Effector memory CD4-positive, alpha-beta T cell (primary cell): ENCODE data around the gene VN1R5.
"Not testable (repeated sequence)": the region's sequence is repeated elsewhere in the genome, so short reads cannot be mapped to it uniquely, and the experiment has no call there.

Source experiments
- DNase-seq, 3 donors: peaks; one replicate each; pipeline ENCODE4 v3.0.0-alpha.2; 2020
- H3K27ac ChIP-seq: 2 replicates; pipeline ENCODE4 v1.7.0; 2013; ENCODE audit warnings: mild to moderate bottlenecking, low read length, moderate library complexity; ENCODE audit not compliant: insufficient read depth, poor library complexity, severe bottlenecking
- H3K27me3 ChIP-seq: replicated peaks from 2 replicates; pipeline ENCODE4 v1.7.0; 2013; ENCODE audit warnings: mild to moderate bottlenecking, low read length; ENCODE audit not compliant: insufficient read depth, control insufficient read depth, poor library complexity, severe bottlenecking
- H3K36me3 ChIP-seq: 2 replicates; pipeline ENCODE4 v1.7.0; 2013; ENCODE audit warnings: mild to moderate bottlenecking, low read length, moderate library complexity; ENCODE audit not compliant: control insufficient read depth, insufficient read depth
- H3K4me1 ChIP-seq: 2 replicates; pipeline ENCODE4 v1.7.0; 2013; ENCODE audit warnings: low read length, mild to moderate bottlenecking; ENCODE audit not compliant: control insufficient read depth, insufficient read depth, poor library complexity, severe bottlenecking
- H3K4me3 ChIP-seq: 2 replicates; pipeline ENCODE4 v1.7.0; 2013; ENCODE audit warnings: low read length, low read depth, mild to moderate bottlenecking; ENCODE audit not compliant: insufficient read depth, poor library complexity, severe bottlenecking
- H3K9me3 ChIP-seq: 2 replicates; pipeline ENCODE4 v1.7.0; 2013; ENCODE audit warnings: mild to moderate bottlenecking, low read length, moderate library complexity; ENCODE audit not compliant: control insufficient read depth
- total RNA-seq, 3 donors: gene quantifications; one replicate each; lab custom pipeline; 2026; lab: John Stamatoyannopoulos, UW

VN1R5 gene
- total RNA-seq, result 0 reads per million in 3 donors

DNA sequence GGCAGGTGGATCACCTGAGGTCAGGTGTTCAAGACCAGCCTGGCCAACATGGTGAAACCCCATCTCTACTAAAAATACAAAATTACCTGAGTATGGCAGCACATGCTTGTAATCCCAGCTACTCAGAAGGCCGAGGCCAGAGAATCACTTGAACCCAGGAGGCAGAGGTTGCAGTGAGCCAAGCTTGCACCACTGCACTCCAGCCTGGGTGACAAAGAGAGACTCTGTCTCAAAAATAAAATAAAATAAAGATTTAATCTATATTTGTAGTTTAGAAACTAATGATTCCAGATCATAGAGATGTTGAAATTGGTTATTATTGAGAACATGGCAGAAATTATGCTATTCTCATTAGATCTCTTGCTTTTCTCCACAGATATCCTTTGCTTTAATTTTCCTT lies at the start of gene VN1R5:
Gene VN1R5 (plus strand): TSS at position 301 of the 400 bp plus-strand sequence.
- H3K27me3 ChIP-seq, H3K9me3 ChIP-seq, H3K4me1 ChIP-seq, H3K27ac ChIP-seq, DNase-seq, H3K4me3 ChIP-seq, H3K36me3 ChIP-seq: not testable (repeated sequence)

DNA sequence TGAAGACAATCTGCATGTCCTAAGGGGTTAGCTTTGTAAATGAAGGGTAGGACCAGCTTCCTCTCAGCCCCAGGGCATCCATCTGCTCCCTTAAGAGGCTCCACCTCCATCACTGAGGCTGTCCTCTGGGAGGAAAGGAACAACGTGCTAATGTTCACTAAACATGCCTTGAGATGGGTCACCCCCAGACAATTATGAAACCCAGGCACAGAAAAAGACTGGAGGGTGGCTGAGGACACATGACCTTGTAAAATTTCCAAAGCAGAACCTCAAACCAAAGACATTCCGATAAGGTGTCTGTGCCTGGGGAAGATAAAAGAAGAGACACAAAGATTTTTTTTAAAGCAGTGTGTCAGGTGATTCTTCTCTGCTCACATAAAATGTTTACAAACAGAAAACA lies 46.5 kb upstream of the VN1R5 start:
- H3K4me3 ChIP-seq, result peak overlapping the region; percentile 78
- H3K27me3 ChIP-seq, result no peaks in the 10 kb centered on the region
- H3K36me3 ChIP-seq, result peaks cover 7% of the 10 kb centered on the region
- no peaks in the 10 kb centered on the region for H3K9me3 ChIP-seq
- no peak for DNase-seq
- H3K27ac ChIP-seq, result no peak overlapping the region
- H3K4me1 ChIP-seq, result peaks cover 19% of the 10 kb centered on the region

DNA sequence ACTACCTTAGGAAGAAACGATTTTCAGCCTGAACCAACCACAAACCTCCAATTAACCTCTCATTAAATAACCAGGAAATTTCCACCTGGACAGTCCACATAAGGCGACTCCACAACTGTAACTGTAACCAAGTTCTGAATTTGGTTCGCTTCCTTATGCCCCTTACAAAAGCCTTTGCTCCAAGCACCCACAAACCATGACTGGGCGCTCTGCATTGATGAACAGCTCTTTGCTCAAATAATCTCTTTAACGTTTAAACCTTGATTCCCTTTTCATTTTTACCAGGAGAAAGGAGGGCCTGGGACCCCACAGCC lies 45.9 kb upstream of the VN1R5 start:
- no peak for DNase-seq
- Histone ChIP-seq H3K27me3 (no peaks in the 10 kb centered on the region), H3K9me3 (no peaks in the 10 kb centered on the region), H3K4me1 (peaks cover 19% of the 10 kb centered on the region), H3K27ac (peak overlapping the region; percentile 77), H3K4me3 (peak overlapping the region; percentile 78), H3K36me3 (peaks cover 7% of the 10 kb centered on the region)

DNA sequence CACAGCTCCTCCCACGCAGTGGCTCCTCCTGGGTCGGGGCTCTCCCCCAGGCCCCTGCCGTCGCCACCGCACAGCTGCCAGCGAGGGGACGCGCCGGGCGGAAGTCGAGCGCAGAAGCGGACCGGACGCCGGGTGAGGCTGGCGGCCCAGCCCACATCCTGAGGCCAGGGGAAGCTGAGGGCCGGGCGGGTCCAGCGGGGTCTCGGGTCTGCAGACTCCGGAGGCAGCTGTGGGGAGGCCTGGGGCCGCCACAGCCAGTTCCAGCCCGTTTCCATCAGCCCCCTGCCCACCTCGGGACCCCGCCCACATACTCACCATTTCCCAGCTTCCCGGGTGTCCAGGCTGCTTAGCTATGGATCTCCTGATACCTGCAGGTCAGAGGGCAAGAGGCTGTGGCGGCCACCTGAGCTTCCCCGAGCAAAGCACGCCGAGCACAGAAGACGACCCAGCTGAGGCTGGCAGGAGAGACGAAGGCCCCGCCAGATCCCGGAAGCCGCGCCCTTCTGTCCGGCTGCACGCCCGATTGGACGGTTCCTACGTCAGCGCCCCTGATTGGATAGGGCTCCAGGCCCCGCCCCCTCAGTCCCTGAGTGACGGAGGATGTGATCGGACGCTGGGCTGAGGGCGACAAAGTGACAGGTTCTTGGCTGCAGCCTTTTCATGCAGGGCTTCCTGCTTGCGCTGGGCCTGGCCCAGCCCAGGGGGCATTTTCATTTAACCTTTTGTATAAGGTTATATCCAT lies 45.3 kb upstream of the VN1R5 start:
- DNase-seq, result peak; percentile 88 to 93 (median 90)
- H3K4me3 ChIP-seq, result peak overlapping the region; percentile 78
- H3K9me3 ChIP-seq, result no peaks in the 10 kb centered on the region
- peaks cover 19% of the 10 kb centered on the region for H3K4me1 ChIP-seq
- no peaks in the 10 kb centered on the region for H3K27me3 ChIP-seq
- H3K36me3 ChIP-seq, result peaks cover 7% of the 10 kb centered on the region
- H3K27ac ChIP-seq, result peak overlapping the region; percentile 77

DNA sequence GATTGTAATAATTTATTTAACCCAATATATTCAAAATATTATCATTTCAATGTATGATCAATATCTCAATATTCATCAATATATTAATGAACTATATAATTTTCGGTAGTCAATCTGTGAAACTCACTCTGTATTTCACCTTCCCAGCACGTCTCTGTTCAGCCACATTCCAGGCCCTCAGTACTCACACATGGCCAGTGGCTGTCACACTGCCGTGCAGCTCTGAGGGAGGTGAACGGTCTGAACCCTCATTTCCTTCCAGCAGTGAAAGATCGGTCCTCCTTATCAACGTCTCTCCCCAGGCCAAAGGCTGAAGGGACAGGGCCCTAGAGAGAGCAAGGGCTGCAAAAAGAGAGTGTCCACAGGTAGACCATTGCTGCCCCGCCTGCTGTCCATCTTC lies 44.5 kb upstream of the VN1R5 start:
- H3K27ac ChIP-seq, result peak overlapping the region; percentile 77
- peaks cover 19% of the 10 kb centered on the region for H3K4me1 ChIP-seq
- H3K27me3 ChIP-seq, result no peaks in the 10 kb centered on the region
- peaks cover 3% of the 10 kb centered on the region for H3K36me3 ChIP-seq
- no peak overlapping the region for H3K4me3 ChIP-seq
- no peaks in the 10 kb centered on the region for H3K9me3 ChIP-seq
- DNase-seq, result no peak

DNA sequence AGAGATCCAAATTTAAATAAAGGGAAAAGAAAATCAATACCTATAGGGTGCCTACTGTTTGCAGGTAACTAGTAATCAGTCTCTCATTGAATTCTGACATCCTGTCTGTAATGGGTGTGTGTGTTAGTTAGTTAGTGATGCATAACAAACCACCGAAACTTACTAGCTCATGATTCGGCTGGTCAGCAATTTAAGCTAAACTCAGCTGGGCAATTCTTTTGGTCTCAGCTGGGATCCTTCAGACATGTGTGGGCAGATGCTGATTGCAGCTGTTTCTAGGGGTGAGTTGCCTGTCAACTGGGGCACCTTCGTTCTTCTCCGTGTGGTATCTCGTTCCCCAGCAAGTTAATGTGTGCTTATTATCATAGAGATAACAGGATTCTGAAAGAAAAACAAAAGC lies 43.9 kb upstream of the VN1R5 start:
- Histone ChIP-seq H3K4me3 (no peak overlapping the region), H3K36me3 (no peaks in the 10 kb centered on the region), H3K9me3 (no peaks in the 10 kb centered on the region), H3K27me3 (no peaks in the 10 kb centered on the region), H3K27ac (no peak overlapping the region), H3K4me1 (peaks cover 19% of the 10 kb centered on the region)
- no peak for DNase-seq

DNA sequence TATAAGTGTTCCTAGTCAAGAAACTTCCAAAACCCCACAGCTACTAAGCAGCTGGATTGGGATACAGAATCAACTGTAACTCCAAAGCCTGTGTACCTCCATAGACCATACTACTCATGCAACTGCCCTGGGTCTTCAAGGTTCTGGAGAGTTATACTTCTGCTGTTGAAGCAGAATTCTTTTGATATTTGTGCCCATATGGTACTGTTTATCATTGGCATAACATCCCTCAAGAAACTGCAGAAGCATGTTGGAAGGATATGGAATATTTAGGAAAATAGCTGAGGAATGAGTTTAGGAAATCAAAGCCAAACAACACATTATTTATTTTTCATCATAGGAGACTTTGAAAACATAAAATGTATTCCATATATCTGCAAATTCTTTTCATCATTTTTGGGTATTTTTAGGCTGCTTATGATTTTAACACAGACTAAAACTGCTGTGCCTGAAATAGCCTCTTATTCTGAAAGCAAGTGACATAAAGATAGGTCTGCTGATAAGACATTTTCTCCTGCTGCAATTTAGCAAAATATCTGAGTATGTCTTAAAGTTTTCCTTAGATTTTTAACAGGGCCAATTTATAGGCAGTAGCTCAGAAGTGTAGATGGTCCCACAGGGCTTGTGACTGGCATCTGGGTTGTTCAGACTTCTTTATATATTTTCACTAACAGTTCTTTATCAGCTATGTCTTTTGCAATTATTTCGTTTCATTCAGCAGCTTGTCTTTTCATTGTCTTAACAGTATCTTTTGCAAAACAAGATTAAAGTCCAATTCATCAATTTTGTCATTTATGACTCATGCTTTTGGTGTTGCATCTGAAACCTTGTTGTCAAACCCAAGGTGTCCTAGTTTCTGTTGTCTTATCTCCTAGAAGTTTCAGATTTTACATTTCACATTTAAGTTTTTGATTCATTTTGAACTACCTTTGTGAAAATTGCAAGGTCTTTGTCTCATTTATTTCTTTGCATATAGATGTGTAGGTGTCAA lies 43.0 kb upstream of the VN1R5 start:
- Histone ChIP-seq H3K27me3 (no peaks in the 10 kb centered on the region), H3K36me3 (no peaks in the 10 kb centered on the region), H3K4me1 (peaks cover 15% of the 10 kb centered on the region), H3K27ac (no peak overlapping the region), H3K4me3 (no peak overlapping the region), H3K9me3 (no peaks in the 10 kb centered on the region)
- DNase-seq, result no peak

DNA sequence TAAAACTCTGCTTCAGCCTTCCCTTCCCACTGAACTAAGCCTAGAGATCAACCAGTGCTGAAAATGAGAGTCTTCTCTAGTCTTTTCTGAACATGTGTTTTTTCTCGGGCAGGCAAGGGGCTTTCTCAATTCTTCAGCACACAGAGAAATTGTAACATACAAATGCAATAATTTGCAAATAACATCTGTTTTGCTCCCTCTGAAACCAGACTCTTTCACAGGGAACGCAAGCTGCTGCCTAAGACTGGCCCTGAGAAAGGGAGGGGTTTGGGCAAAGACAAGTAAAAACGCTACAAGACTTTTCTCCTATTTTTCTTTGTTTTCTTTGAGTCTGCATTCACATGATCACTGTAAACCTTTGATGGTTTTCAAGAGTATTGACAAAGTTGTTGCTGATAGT lies 39.6 kb upstream of the VN1R5 start:
- Histone ChIP-seq H3K27me3 (no peaks in the 10 kb centered on the region), H3K27ac (no peak overlapping the region), H3K36me3 (no peaks in the 10 kb centered on the region), H3K4me1 (no peaks in the 10 kb centered on the region), H3K9me3 (no peaks in the 10 kb centered on the region), H3K4me3 (no peak overlapping the region)
- no peak for DNase-seq

DNA sequence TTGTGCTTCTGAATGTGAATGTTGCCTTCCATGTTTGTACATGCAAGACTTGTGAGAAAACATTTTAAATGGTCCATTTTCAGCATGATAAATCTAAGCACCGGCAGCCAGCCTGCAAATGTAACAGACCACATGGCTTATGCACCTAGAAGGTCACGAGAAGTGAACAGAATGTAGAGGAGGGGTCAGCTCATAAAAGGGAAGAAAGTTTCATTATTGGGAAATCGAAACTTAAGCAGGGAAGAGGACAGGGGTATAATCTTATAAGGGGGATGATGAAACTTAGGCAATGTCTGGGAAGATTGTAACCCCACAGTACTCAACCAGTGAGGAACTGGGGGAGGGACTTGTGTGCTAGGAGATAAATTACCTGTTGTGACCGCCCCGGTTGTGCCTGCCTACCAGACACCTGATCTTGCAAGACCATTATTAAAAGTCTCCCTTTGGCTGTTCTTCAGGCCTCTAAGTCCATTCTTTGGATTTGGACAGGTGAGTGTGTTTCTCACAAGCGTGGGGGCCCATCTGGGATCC lies 37.7 kb upstream of the VN1R5 start:
- H3K4me1 ChIP-seq, result no peaks in the 10 kb centered on the region
- H3K27me3 ChIP-seq, result no peaks in the 10 kb centered on the region
- no peak overlapping the region for H3K4me3 ChIP-seq
- H3K36me3 ChIP-seq, result no peaks in the 10 kb centered on the region
- no peak for DNase-seq
- H3K9me3 ChIP-seq, result no peaks in the 10 kb centered on the region
- H3K27ac ChIP-seq, result no peak overlapping the region

DNA sequence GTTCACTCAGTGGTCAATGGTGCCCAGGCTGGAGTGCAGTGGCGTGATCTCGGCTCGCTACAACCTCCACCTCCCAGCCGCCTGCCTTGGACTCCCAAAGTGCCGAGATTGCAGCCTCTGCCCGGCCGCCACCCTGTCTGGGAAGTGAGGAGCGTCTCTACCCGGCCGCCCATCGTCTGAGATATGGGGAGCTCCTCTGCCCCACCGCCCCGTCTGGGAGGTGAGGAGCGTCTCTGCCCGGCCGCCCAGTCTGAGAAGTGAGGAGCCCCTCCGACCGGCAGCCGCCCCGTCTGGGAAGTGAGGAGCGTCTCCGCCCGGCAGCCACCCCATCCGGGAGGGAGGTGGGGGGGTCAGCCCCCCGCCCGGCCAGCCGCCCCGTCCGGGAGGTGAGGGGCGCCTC lies 35.6 kb upstream of the VN1R5 start:
- not testable (repeated sequence) for H3K27ac ChIP-seq, DNase-seq, H3K27me3 ChIP-seq, H3K4me3 ChIP-seq, H3K36me3 ChIP-seq, H3K9me3 ChIP-seq, H3K4me1 ChIP-seq
